Measurements from ENCODE around the gene ZBTB7C. TPM values are rescaled to one million over a fixed set of nuclear protein-coding genes. Genes with fewer than 3 reads are reported as not detected.

ZBTB7C gene
- total RNA-seq, 2 donors from 2014 or later, result 1.3 to 2.3 TPM

DNA sequence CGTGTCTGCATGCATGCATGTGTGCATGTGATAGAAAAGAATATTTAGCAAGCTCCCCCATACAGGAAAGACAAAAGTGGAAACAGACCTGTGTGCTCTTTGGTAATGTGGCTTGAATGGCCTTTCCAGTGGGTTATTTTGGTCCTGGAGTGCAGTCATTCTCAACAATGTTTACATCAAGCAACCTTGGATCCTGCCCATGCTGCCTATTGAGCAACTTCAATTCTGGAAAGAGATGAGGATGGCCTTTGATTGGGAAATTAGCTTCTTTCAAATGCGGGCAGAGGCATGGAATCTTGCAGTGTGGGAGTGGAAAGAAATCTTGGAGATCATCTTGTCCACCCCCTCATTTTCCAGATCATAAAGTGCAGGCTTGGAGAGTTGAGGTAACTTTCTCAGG, 391.5 kb downstream of the ZBTB7C start:
- H3K4me3 ChIP-seq, result no peak overlapping the region
- ATAC-seq (no peak), DNase-seq (no peak)
- H3K9me3 ChIP-seq, result no peaks in the 10 kb centered on the region
- TF ChIP-seq CTCF (IDR thresholded peaks at IDR 0.05), result no peak
- no peak for TF ChIP-seq POLR2A (IDR thresholded peaks at IDR 0.05)
- no peaks in the 10 kb centered on the region for H3K27me3 ChIP-seq
- no peaks in the 10 kb centered on the region for H3K4me1 ChIP-seq
- H3K27ac ChIP-seq, result no peak overlapping the region
- 52 to 70% methylated on average over 2 of the region's 2 CpGs for WGBS, 2 donors
- intact Hi-C loops (cut with DNase I), result no loop called here
- no peaks in the 10 kb centered on the region for H3K36me3 ChIP-seq (replicated peaks in 1 of 2; ENCODE audit: insufficient read depth in 1 of 2, low read depth in 2 of 2)

GRCh38 chr18:48013162-48013561, 396.0 kb downstream of the ZBTB7C start:
- no peak overlapping the region for H3K27ac ChIP-seq
- H3K36me3 ChIP-seq (replicated peaks in 1 of 2; ENCODE audit: insufficient read depth in 1 of 2, low read depth in 2 of 2), result no peaks in the 10 kb centered on the region
- no peak for ATAC-seq
- no peaks in the 10 kb centered on the region for H3K27me3 ChIP-seq
- no peak overlapping the region for H3K4me3 ChIP-seq
- intact Hi-C loops (cut with DNase I), result no loop called here
- WGBS, 2 donors, result 51 to 52% methylated on average over 4 of the region's 4 CpGs
- H3K4me1 ChIP-seq, result peaks cover 6% of the 10 kb centered on the region
- TF ChIP-seq CTCF (IDR thresholded peaks at IDR 0.05) (no peak), POLR2A (IDR thresholded peaks at IDR 0.05) (no peak)
- DNase-seq, result no peak
- no peaks in the 10 kb centered on the region for H3K9me3 ChIP-seq

- ATAC-seq, result no peak
- H3K9me3 ChIP-seq, result no peaks in the 10 kb centered on the region
- WGBS, 2 donors, result 67 to 78% methylated on average over 6 of the region's 6 CpGs
- no peak for TF ChIP-seq POLR2A (IDR thresholded peaks at IDR 0.05)
- no peak for TF ChIP-seq CTCF (IDR thresholded peaks at IDR 0.05)
- DNase-seq, result no peak
- no peak overlapping the region for H3K4me3 ChIP-seq
- intact Hi-C loops (cut with DNase I), result no loop called here
- no peaks in the 10 kb centered on the region for H3K27me3 ChIP-seq
- H3K36me3 ChIP-seq (replicated peaks in 1 of 2; ENCODE audit: insufficient read depth in 1 of 2, low read depth in 2 of 2), result no peaks in the 10 kb centered on the region
- H3K27ac ChIP-seq, result no peak overlapping the region
- peaks cover 10% of the 10 kb centered on the region for H3K4me1 ChIP-seq
Observed at GRCh38 chr18:48011926-48012465, 397.2 kb downstream of the ZBTB7C start.

DNA sequence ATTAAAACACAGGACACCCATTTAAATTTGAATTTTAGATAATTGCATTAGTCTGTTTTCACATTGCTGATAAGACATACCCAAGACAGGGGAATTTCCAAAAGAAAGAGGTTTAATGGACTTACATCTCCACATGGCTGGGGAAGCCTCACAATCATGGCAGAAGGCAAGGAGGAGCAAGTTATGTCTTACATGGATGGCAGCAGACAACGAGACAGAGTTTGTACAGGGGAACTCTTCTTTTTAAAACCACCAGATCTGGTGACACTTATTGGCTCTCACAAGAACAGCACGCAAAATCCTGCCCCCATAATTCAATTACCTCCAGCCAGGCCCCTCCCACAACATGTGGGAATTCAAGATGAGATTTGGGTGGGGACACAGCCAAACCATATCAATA, 398.9 kb downstream of the ZBTB7C start:
- ATAC-seq (no peak), DNase-seq (no peak)
- intact Hi-C loops (cut with DNase I), result no loop called here
- no peaks in the 10 kb centered on the region for H3K36me3 ChIP-seq (replicated peaks in 1 of 2; ENCODE audit: insufficient read depth in 1 of 2, low read depth in 2 of 2)
- no peaks in the 10 kb centered on the region for H3K27me3 ChIP-seq
- TF ChIP-seq POLR2A (IDR thresholded peaks at IDR 0.05), result no peak
- no peak for TF ChIP-seq CTCF (IDR thresholded peaks at IDR 0.05)
- 89 to 97% methylated on average over 2 of the region's 2 CpGs for WGBS, 2 donors
- no peak overlapping the region for H3K27ac ChIP-seq
- H3K4me3 ChIP-seq, result no peak overlapping the region
- H3K4me1 ChIP-seq, result peaks cover 10% of the 10 kb centered on the region
- no peaks in the 10 kb centered on the region for H3K9me3 ChIP-seq

DNA sequence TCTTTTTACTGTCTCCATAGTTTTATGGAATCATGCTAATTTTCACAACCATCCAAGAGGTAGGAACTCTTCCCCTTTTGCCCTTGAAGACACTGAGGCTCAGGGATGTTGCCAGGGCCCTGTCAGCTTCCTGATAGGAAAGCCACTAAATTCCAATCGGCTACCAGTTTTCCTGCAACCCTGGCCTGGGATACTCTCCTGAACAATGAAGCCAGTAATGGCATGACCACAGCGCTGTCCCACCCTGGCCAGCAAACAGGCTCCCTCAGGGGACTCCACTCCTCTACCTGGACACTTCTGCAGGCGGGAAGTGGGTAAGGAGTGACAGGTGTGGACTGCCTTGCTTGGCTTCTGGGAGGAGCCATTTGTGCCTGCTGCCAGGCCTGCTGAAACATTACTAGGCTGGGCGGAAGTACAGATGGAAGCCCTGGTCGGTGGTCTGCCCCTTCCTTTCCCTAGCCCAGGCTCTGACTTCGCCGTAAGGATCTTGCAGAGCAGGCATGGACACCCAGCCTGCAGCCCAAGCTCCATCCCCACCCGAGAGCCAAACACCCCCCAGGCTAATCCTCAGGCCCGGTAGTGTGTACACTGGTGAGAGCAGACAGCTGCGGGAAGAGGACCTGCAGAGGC, 400.0 kb downstream of the ZBTB7C start:
- DNase-seq, result no peak
- Histone ChIP-seq H3K36me3 (replicated peaks in 1 of 2; ENCODE audit: insufficient read depth in 1 of 2, low read depth in 2 of 2) (no peaks in the 10 kb centered on the region), H3K4me1 (peaks cover 13% of the 10 kb centered on the region), H3K4me3 (no peak overlapping the region), H3K27ac (no peak overlapping the region), H3K27me3 (no peaks in the 10 kb centered on the region), H3K9me3 (no peaks in the 10 kb centered on the region)
- intact Hi-C loops (cut with DNase I), result no loop called here
- no peak for ATAC-seq
- WGBS, 2 donors, result 90 to 98% methylated on average over 8 to 10 of the region's 10 CpGs
- TF ChIP-seq POLR2A (IDR thresholded peaks at IDR 0.05) (no peak), CTCF (IDR thresholded peaks at IDR 0.05) (no peak)

Measured in body of pancreas (tissue), 4 donors.